Peyer's patch (tissue), 4 donors: ENCODE results near the gene OR4E1. TPM values are rescaled to one million over a fixed set of nuclear protein-coding genes. Genes with fewer than 3 reads are reported as not detected.
"Not testable (repeated sequence)": the region's sequence is repeated elsewhere in the genome, so short reads cannot be mapped to it uniquely, and the experiment has no call there.

Experiments used
- DNase-seq, 3 donors: peaks; one replicate each; pipeline ENCODE4 v3.0.0-alpha.2; 2017 to 2019
- H3K27ac ChIP-seq, 4 donors: fragments of 200-600 bp; sonication (generic); one replicate each; pipeline ENCODE4 v1.5.1; 2016 to 2019
- H3K27me3 ChIP-seq, 2 donors: fragments of 200-600 bp; sonication (generic); one replicate each; pipeline ENCODE4 v1.5.1; 2019
- H3K36me3 ChIP-seq, 3 donors: fragments of 200-600 bp; sonication (generic); one replicate each; pipeline ENCODE4 v1.5.1; 2016 to 2019
- H3K4me1 ChIP-seq, 4 donors: fragments of 200-600 bp; sonication (generic); one replicate each; pipeline ENCODE4 v1.5.1; 2016 to 2019
- H3K4me3 ChIP-seq, 4 donors: fragments of 200-600 bp; sonication (generic); 1 replicate in 3 of 4; 2 replicates in 1 of 4; pipeline ENCODE4 v1.5.1; 2016 to 2019; ENCODE audit warnings: mild to moderate bottlenecking in 1 of 4
- H3K9me3 ChIP-seq, 4 donors: fragments of 200-600 bp; sonication (generic); one replicate each; pipeline ENCODE4 v1.5.1; 2016 to 2019; ENCODE audit warnings: mild to moderate bottlenecking in 1 of 4
- CTCF ChIP-seq, 6 experiments: fragments of 450-650 bp in 4 of 6; fragments of 200-600 bp in 2 of 6; sonication (generic) in 1 of 6; IDR thresholded peaks; one replicate each; pipeline ENCODE4 v1.5.1; 2017 to 2019; ENCODE audit warnings: antibody characterized with exemption in 6 of 6, mild to moderate bottlenecking in 3 of 6, moderate library complexity in 1 of 6
- POLR2A ChIP-seq, 2 donors: fragments of 450-650 bp; IDR thresholded peaks; one replicate each; pipeline ENCODE4 v1.5.1; 2017; ENCODE audit warnings: antibody characterized with exemption in 2 of 2, mild to moderate bottlenecking in 2 of 2, moderate library complexity in 2 of 2
- total RNA-seq, 4 donors: library from RNA; depleted of rRNA; stranded (reverse); fragments of >200 nt; gene quantifications; one replicate each; pipeline ENCODE4 v1.1.0, GENCODE V29; 2016

Gene OR4E1
- total RNA-seq, 4 donors from 2014 or later, result not detected

- Histone ChIP-seq H3K36me3 (no peaks in the 10 kb centered on the region), H3K4me1 (no peaks in the 10 kb centered on the region), H3K27ac (no peak overlapping the region), H3K9me3 (no peaks in the 10 kb centered on the region), H3K4me3 (no peak overlapping the region), H3K27me3 (no peaks in the 10 kb centered on the region)
- DNase-seq, result peak in 1 of 3 donors; percentile 55
- TF ChIP-seq POLR2A (IDR thresholded peaks at IDR 0.05), result no peak
- TF ChIP-seq CTCF (IDR thresholded peaks at IDR 0.05), result peak; percentile 28 to 76 (median 67)
Observed at GRCh38 chr14:21711360-21711961, 37.8 kb upstream of the OR4E1 start.

- no peaks in the 10 kb centered on the region for H3K27me3 ChIP-seq
- H3K36me3 ChIP-seq, result no peaks in the 10 kb centered on the region
- no peaks in the 10 kb centered on the region for H3K4me1 ChIP-seq
- TF ChIP-seq CTCF (IDR thresholded peaks at IDR 0.05), result no peak
- TF ChIP-seq POLR2A (IDR thresholded peaks at IDR 0.05), result no peak
- no peak overlapping the region for H3K4me3 ChIP-seq
- H3K27ac ChIP-seq, result peak overlapping the region in 1 of 4 donors; percentile 12
- no peaks in the 10 kb centered on the region for H3K9me3 ChIP-seq
- no peak for DNase-seq
Observed at GRCh38 chr14:21704338-21704737, 30.7 kb upstream of the OR4E1 start.

- H3K27me3 ChIP-seq, result no peaks in the 10 kb centered on the region
- no peaks in the 10 kb centered on the region for H3K9me3 ChIP-seq
- H3K4me3 ChIP-seq, result no peak overlapping the region
- TF ChIP-seq CTCF (IDR thresholded peaks at IDR 0.05) (no peak), POLR2A (IDR thresholded peaks at IDR 0.05) (no peak)
- H3K36me3 ChIP-seq, result no peaks in the 10 kb centered on the region
- H3K27ac ChIP-seq, result peak overlapping the region in 1 of 4 donors; percentile 12
- H3K4me1 ChIP-seq, result no peaks in the 10 kb centered on the region
- no peak for DNase-seq
Observed at GRCh38 chr14:21703357-21704326, 30.0 kb upstream of the OR4E1 start.

GRCh38 chr14:21702316-21702715 lies 28.7 kb upstream of the OR4E1 start:
- Histone ChIP-seq H3K27me3 (no peaks in the 10 kb centered on the region), H3K36me3 (no peaks in the 10 kb centered on the region), H3K4me3 (no peak overlapping the region), H3K4me1 (no peaks in the 10 kb centered on the region), H3K9me3 (no peaks in the 10 kb centered on the region), H3K27ac (no peak overlapping the region)
- no peak for DNase-seq
- TF ChIP-seq CTCF (IDR thresholded peaks at IDR 0.05) (no peak), POLR2A (IDR thresholded peaks at IDR 0.05) (no peak)

GRCh38 chr14:21699551-21699950 lies 25.9 kb upstream of the OR4E1 start:
- Histone ChIP-seq H3K4me1 (no peaks in the 10 kb centered on the region), H3K27me3 (no peaks in the 10 kb centered on the region), H3K36me3 (no peaks in the 10 kb centered on the region), H3K4me3 (no peak overlapping the region), H3K9me3 (no peaks in the 10 kb centered on the region), H3K27ac (no peak overlapping the region)
- no peak for TF ChIP-seq CTCF (IDR thresholded peaks at IDR 0.05)
- no peak for DNase-seq

GRCh38 chr14:21698538-21698937 lies 24.9 kb upstream of the OR4E1 start:
- not testable (repeated sequence) for H3K27ac ChIP-seq, DNase-seq, H3K36me3 ChIP-seq, H3K4me3 ChIP-seq, H3K27me3 ChIP-seq, H3K4me1 ChIP-seq, H3K9me3 ChIP-seq

- not testable (repeated sequence) for H3K4me1 ChIP-seq, H3K4me3 ChIP-seq, H3K27ac ChIP-seq, H3K9me3 ChIP-seq, H3K27me3 ChIP-seq, H3K36me3 ChIP-seq, DNase-seq
Observed at GRCh38 chr14:21697662-21698061, 24.0 kb upstream of the OR4E1 start.
